GM19238 (cell line): Measurements from ENCODE around the gene SRPRA.
A peak's percentile ranks its signal among the peaks of the same experiment; 100 is the strongest.
"Not testable (repeated sequence)": the region's sequence is repeated elsewhere in the genome, so short reads cannot be mapped to it uniquely, and the experiment has no call there.

Source experiments
- DNase-seq: peaks from one replicate; pipeline ENCODE4 v3.0.0; 2011; ENCODE audit warnings: low spot score; ENCODE audit not compliant: insufficient read length

SRPRA gene

DNA sequence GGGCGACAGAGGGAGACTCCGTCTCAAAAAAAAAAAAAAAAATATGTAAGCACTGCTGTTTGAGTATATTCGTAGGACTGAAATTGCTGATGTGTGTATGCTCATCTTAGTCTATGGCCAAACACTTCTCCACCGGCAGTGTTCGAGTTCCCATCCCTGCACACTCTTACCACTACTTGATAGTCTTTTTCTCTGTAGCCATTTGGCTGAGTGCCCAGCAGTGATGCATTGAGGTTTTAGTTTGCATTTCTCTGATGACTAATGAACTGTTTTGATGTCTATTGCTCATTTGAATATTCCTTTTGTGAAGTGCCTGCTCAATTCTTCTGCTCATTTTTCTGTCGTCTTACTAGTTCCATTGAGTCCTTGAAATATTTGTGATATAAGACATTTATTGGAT is 16.1 kb upstream of the SRPRA start:
- peak; percentile 35 for DNase-seq

DNA sequence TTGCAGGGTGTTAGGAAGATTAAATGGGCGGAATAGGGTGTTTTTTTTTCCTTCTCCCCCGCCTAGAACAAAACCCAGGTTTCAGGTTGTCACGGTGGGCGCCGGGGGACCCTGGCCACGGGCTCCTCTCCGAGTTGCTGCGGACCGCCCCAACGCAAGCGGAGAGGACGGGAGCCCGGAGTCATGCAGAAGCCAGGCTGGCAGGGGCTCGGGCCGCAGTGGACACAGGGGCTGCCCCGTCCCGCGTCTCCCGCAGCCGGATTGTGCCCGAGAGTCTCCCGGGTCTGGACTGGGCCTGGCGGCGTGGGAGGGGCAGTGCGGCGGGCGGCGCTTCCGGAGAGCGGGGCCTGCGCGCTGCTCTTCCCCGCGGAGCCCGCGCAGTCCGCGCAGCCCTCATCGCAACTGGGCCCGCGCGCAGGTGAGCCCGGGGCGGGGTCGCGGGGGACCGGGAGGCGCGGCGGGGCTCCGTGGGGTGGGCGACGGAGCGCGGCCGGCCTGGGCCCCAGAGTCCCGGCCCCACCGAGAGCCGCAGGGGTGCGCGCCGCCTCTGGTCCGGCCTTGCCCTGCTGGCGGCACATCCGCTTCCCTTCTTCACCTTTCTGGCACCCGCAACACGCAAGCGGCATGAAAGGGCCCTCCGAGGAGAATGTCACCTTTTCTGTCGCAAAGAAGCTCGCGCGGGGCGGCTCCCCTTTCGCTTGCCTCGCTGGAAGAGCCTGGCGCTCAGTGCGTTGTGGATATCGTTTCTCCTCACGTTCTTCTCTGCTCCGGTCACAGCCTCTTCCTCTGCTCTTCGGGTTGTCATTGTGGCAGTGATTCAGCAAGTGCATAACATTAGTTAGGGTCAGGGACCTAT is 14.3 kb upstream of the SRPRA start, which contains the start of gene TIRAP:
TSS of gene TIRAP (plus strand) at position 358 of the 856 bp plus-strand sequence. CDS start 7,802 bp downstream, outside the sequence.
- DNase-seq: peak; percentile 69

DNA sequence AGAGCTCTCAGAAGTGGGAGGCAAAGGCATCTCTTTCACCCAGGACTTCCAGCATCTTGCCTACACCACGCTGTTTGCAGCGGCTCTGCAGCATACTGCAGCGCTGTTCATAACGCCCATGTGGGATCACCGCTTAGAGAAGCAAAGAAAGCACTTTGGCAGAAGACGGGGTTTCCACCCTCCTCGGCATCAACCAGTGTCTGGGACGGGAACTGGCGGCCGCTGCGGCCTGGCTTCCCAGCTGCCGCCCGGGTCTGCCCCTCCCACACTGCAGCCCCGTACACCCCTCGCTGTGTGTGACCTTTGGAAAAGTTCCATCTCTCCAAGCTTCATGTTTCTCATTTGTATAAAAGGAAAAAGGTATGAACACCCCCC is 13.7 kb upstream of the SRPRA start:
- peak; percentile 41 for DNase-seq

DNA sequence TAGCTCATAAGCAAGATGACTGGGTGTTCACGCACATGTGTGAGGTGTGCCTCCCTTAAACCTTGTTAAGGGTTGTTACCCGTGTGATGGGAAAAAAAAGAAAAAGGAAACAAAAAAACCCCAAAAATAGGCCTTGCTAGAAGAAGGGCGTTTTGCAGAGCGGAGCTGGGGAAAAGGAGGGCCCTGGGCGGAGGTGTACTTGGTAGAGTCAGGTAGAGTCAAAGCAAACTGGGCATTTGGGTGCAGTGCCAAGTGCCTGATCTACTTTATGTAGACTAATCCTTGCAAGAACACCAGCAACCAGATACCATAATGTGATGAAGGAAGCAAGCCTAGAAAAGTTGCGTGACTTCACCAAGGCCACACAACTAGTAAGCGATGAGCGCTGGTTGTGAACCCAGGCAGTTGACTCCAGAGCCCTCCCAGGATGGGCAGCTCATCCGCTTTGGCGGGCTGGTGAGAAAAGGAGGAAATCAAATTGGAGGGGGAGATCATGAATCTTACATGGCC is 13.0 kb upstream of the SRPRA start:
- no peak for DNase-seq

GRCh38 chr11:126281245-126281644 is 12.6 kb upstream of the SRPRA start:
- no peak for DNase-seq

DNA sequence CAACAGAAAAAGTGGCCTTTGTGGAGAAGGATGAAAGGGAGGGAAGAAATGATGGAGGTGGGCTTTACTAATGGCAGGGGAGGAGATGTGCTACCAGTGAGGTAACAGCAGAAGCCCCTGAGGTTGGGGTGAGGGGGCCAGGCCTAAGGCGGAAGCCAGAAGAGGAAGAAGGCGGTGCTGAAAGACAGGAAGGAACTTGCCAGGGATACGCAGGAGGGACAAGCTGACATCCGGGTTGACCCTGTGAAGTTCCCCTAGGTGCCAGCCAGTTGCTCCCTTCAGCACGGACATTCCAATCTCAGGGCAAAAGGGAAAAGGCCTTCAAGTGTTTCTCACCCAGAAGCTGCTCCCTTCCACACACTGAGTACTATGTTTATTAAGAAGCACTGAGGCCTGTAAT is 11.9 kb upstream of the SRPRA start:
- no peak for DNase-seq

- DNase-seq: no peak
Observed at GRCh38 chr11:126279191-126279590, 10.5 kb upstream of the SRPRA start.

GRCh38 chr11:126277780-126278179 is 9.1 kb upstream of the SRPRA start:
- no peak for DNase-seq

DNA sequence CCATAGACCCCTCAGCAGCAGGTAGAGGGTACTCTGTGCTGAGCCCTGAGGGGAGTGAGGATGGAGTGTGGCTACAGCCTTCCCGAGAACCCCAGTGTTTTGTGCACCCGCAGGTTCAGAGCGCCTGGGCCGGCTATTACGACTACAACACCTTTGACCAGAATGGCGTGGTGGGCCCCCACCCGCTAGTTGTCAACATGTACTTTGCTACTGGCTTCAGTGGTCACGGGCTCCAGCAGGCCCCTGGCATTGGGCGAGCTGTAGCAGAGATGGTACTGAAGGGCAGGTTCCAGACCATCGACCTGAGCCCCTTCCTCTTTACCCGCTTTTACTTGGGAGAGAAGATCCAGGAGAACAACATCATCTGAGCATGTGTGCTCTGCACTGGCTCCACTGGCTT is 8.6 kb upstream of the SRPRA start:
- DNase-seq: no peak

GRCh38 chr11:126268361-126268707 is 361 bp downstream of the SRPRA start:
- DNase-seq: no peak

GRCh38 chr11:126267650-126268049 is 1.0 kb downstream of the SRPRA start:
- no peak for DNase-seq

DNA sequence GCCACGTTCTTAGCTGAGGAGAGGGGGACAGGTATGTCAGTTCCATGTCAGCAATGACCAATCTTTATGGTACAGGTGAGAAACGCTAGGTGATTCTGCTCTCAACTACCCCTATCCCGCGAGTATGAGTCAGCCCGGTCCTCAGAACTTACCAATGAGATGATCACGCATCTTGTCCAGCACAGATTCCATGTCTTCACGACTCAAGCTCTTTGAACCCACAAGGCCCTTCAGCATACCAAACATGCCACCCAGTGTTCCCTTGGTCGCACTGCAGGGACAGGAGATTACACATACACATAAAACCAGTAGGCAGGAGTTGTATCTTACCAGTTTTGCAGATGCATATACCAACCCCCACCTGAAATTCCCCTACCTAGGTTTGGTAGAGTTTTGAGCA is 2.9 kb downstream of the SRPRA start:
- DNase-seq: no peak

GRCh38 chr11:126263489-126263888 is 5.2 kb downstream of the SRPRA start:
- DNase-seq: no peak

GRCh38 chr11:126262216-126262615 is 6.5 kb downstream of the SRPRA start:
- DNase-seq: no peak

DNA sequence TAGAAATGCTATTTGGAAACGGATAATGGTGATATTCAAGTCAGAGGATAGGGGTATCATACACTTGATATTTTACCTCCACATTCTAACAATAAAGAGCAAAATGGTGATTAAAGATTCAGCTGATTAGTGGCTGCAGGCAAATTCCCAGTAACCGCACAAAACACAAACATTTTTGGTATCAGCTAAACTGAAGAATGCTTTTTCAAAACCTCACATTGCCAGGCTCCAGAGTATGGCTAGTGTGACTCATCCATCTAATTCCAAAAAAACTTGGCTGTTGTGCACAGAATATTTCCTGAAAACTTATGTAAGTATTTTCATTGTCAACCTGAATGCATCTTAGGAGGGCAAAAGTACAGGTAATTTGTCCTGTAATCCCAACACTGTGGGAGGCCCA is 10.9 kb downstream of the SRPRA start:
- DNase-seq: no peak

DNA sequence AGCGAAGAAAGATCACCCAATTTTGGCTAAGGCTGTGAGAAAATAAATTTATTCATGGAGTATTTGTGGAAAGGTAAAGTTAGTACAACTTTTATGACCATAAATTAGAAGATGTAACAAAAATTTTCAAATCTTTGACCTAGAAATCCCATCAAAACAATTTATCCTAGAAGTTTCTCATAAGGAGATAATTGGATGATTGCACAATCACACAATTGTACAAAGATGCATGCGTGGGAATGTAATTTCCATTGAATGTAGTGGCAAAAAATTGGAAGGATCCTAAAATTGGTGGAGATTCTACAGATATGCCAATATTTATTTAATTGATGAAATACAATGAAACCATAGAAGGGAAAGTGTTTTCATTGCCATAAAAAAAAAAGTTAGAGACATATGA is 11.6 kb downstream of the SRPRA start:
- no peak for DNase-seq

DNA sequence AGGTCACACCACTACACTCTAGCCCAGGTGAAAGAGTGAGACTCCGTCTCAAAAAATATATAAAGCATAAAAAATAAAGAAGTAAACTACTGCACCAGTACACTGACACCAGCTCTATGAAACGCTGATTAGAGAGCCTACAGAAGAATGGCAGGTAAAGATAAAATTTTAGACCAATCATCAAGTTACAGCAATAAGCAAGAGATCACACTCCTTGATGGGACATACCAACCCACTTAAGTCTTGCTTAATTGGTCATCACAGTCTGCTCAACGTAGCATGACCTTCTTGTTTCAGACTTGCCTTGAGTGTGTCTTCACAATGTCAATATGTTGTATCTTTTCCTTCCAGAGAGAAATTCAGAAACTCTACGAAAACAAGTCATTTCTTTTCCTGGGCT is 12.5 kb downstream of the SRPRA start:
- DNase-seq: no peak

DNA sequence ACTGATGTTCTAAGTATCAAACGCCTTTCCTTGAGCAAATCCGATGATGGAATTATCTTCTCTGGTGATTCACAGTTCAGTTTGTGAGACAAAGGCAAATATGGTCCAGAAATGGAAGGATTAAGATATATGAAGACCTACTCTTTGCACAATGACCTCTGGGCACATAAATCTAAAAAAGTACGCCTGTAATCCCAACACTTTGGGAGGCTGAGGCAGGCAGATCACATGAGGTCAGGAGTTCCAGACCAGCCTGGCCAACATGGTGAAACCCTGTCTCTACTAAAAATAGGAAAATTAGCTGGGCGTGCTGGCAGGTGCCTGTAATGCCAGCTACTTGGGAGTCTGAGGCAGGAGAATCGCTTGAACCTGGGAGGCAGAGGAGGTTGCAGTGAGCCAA is 13.2 kb downstream of the SRPRA start:
- not testable (repeated sequence) for DNase-seq

DNA sequence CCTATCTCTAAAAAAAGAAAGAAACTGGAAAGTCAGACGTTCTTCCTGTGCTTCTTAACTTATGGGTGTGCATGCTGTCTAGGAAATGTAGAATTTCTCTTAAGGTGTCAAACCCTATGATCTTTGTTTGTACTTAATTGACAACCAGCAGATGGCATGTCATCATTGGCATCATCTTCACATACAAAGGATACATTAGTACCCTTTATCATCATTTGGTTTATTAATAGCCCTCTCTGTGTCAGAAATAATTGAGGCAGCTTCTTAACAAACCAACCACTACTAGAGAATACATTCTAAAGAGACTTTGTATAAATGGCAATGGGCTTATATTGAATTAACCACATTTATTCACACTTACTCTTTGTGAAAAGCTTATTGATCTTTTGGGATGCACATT is 13.9 kb downstream of the SRPRA start:
- DNase-seq: no peak

- DNase-seq: no peak
Observed at GRCh38 chr11:126253265-126253664, 15.4 kb downstream of the SRPRA start.

DNA sequence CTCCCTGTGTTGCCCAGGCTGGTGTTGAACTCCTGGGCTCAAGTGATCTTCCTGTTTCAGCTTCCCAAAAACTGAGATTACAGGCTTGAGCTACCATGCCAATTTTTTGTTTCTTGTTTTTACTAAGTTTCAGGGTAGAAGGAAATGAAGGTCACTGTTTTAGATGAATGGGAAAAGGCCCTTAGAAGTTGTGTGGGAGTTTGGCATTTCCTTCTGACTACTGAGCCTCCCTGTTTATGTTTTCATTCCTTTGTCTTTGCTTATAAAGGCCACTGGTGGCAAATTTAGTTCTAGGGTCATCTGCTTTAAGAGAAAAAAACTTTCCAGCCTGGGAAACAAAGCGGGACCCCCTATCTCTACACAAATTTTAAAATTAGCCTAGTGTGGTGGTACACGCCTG is 22.1 kb downstream of the SRPRA start:
- no peak for DNase-seq

GRCh38 chr11:126233391-126233790 is 35.3 kb downstream of the SRPRA start:
- no peak for DNase-seq

GRCh38 chr11:126232683-126233082 is 36.0 kb downstream of the SRPRA start:
- DNase-seq: no peak
